H1 (cell line): ENCODE measurements around the gene TNFRSF13B. TPM values are rescaled to one million over a fixed set of nuclear protein-coding genes. Genes with fewer than 3 reads are reported as not detected.

Experiments
- CTCF ChIA-PET: fragments of 300-600 bp; sonication (Branson Sonifier 250); formaldehyde crosslinking; loops from one replicate; lab custom pipeline; 2021; ENCODE audit not compliant: partially characterized antibody; lab: Charles Lee
- POLR2A ChIA-PET: fragments of 300-600 bp; sonication (Branson Sonifier 250); formaldehyde crosslinking; loops from one replicate; lab custom pipeline; 2021; ENCODE audit warnings: inconsistent platforms; ENCODE audit not compliant: partially characterized antibody; lab: Charles Lee
- DNase-seq, 2 experiments: peaks; one replicate each; pipeline versions ENCODE4 v3.0.0 to v3.0.0-alpha.2; 2010 to 2022; ENCODE audit warnings: low spot score in 2 of 2, low read depth in 1 of 2, mixed read lengths in 1 of 2
- FAIRE-seq: peaks from 2 replicates; lab custom pipeline; 2011; peaks lifted over from hg19 to GRCh38; lab: Jason Lieb, UNC
- H2AFZ ChIP-seq: 2 replicates; pipeline ENCODE4 v1.8.1; 2012; ENCODE audit warnings: low read length, inconsistent platforms
- H2AK5ac ChIP-seq: 2 replicates; pipeline ENCODE4 v1.6.1; 2013; ENCODE audit warnings: low read depth, low read length
- H2BK120ac ChIP-seq: replicated peaks from 2 replicates; pipeline ENCODE3; 2013; ENCODE audit warnings: low read depth, low read length, inconsistent platforms
- H2BK12ac ChIP-seq: 2 replicates; pipeline ENCODE4 v1.6.1; 2013; ENCODE audit warnings: low read depth, low read length
- H2BK15ac ChIP-seq: 2 replicates; pipeline ENCODE4 v1.6.1; 2013; ENCODE audit warnings: low read length
- H2BK20ac ChIP-seq: 2 replicates; pipeline ENCODE4 v1.6.1; 2013; ENCODE audit warnings: low read length
- H2BK5ac ChIP-seq: 2 replicates; pipeline ENCODE4 v1.6.1; 2013; ENCODE audit warnings: low read depth, low read length
- H3K14ac ChIP-seq: 2 replicates; pipeline ENCODE4 v1.6.1; 2013; ENCODE audit warnings: inconsistent platforms; ENCODE audit not compliant: insufficient read length
- H3K18ac ChIP-seq: 2 replicates; pipeline ENCODE4 v1.6.1; 2013; ENCODE audit warnings: low read length; ENCODE audit errors: extremely low read depth
- H3K23ac ChIP-seq: 2 replicates; pipeline ENCODE4 v1.6.1; 2013; ENCODE audit warnings: inconsistent platforms; ENCODE audit not compliant: insufficient read length
- H3K23me2 ChIP-seq: 2 replicates; pipeline ENCODE4 v1.6.1; 2013; ENCODE audit warnings: low read depth, low read length
- H3K27ac ChIP-seq: 2 replicates; pipeline ENCODE4 v1.6.1; 2011; ENCODE audit warnings: low read depth, low read length, inconsistent platforms
- H3K27me3 ChIP-seq, 4 experiments: replicated peaks in 1 of 4; 1 replicate in 1 of 4; 2 replicates in 3 of 4; pipeline versions ENCODE4 v1.6.1 to v1.8.1; 2011 to 2013; ENCODE audit warnings: low read length in 3 of 4, mild to moderate bottlenecking in 3 of 4, inconsistent platforms in 2 of 4, mixed read lengths in 2 of 4, moderate library complexity in 1 of 4; ENCODE audit not compliant: control insufficient read depth in 3 of 4, insufficient read depth in 3 of 4; ENCODE audit errors: extremely low read depth in 1 of 4
- H3K36me3 ChIP-seq, 4 experiments: 2 replicates each; pipeline versions ENCODE4 v1.6.1 to v1.8.1; 2011 to 2013; ENCODE audit warnings: mild to moderate bottlenecking in 4 of 4, low read length in 3 of 4, moderate library complexity in 2 of 4, control low read depth in 1 of 4, inconsistent platforms in 1 of 4; ENCODE audit not compliant: insufficient read depth in 4 of 4, control insufficient read depth in 2 of 4
- H3K4ac ChIP-seq: replicated peaks from 2 replicates; pipeline ENCODE3; 2013; ENCODE audit warnings: low read length, low read depth, mixed read lengths, inconsistent platforms; ENCODE audit not compliant: insufficient read length
- H3K4me1 ChIP-seq, 4 experiments: replicated peaks in 1 of 4; 1 replicate in 1 of 4; 2 replicates in 3 of 4; pipeline versions ENCODE4 v1.6.1 to v1.8.1; 2011 to 2013; ENCODE audit warnings: low read length in 3 of 4, inconsistent platforms in 2 of 4, mixed read lengths in 1 of 4; ENCODE audit not compliant: insufficient read depth in 4 of 4, control insufficient read depth in 3 of 4
- H3K4me2 ChIP-seq, 2 experiments: 2 replicates each; pipeline versions ENCODE4 v1.6.1 to v1.8.1; 2011 to 2013; ENCODE audit warnings: low read depth in 2 of 2, low read length in 2 of 2, control low read depth in 1 of 2, inconsistent platforms in 1 of 2, mild to moderate bottlenecking in 1 of 2; ENCODE audit not compliant: insufficient read depth in 1 of 2
- H3K4me3 ChIP-seq, 4 experiments: fragments of 200-600, 300-600 bp in 1 of 4; sonication (generic), shearing (Covaris generic), sonication (Bioruptor Twin) in 1 of 4; 2 replicates each; pipeline versions ENCODE4 v1.5.1 to v1.8.1; 2011 to 2016; ENCODE audit warnings: low read length in 4 of 4, low read depth in 3 of 4, control low read depth in 2 of 4, inconsistent platforms in 2 of 4, mild to moderate bottlenecking in 2 of 4, mixed read lengths in 1 of 4, moderate library complexity in 1 of 4; ENCODE audit not compliant: insufficient read depth in 2 of 4; ENCODE audit errors: extremely low read depth in 1 of 4
- H3K56ac ChIP-seq: replicated peaks from 2 replicates; pipeline ENCODE3; 2013; ENCODE audit warnings: low read depth, mild to moderate bottlenecking, mixed read lengths, low read length, inconsistent platforms; ENCODE audit not compliant: insufficient read length
- H3K79me1 ChIP-seq: 2 replicates; pipeline ENCODE4 v1.6.1; 2013; ENCODE audit warnings: low read depth, low read length, control low read depth
- H3K79me2 ChIP-seq, 2 experiments: 2 replicates each; pipeline versions ENCODE4 v1.6.1 to v1.8.1; 2012 to 2013; ENCODE audit warnings: low read length in 2 of 2, mild to moderate bottlenecking in 2 of 2, inconsistent platforms in 1 of 2; ENCODE audit not compliant: insufficient read depth in 2 of 2, control insufficient read depth in 1 of 2
- H3K9ac ChIP-seq, 4 experiments: replicated peaks in 1 of 4; 1 replicate in 1 of 4; 2 replicates in 3 of 4; pipeline versions ENCODE4 v1.6.1 to v1.8.1; 2011 to 2013; ENCODE audit warnings: low read depth in 3 of 4, low read length in 3 of 4, control low read depth in 2 of 4, mild to moderate bottlenecking in 2 of 4, moderate library complexity in 2 of 4, inconsistent platforms in 1 of 4; ENCODE audit errors: extremely low read depth in 1 of 4
- H3K9me3 ChIP-seq, 2 experiments: 2 replicates each; pipeline versions ENCODE4 v1.6.1 to v1.8.1; 2012 to 2013; ENCODE audit warnings: mild to moderate bottlenecking in 2 of 2, moderate library complexity in 2 of 2, control low read depth in 1 of 2, inconsistent platforms in 1 of 2, low read depth in 1 of 2, low read length in 1 of 2, mixed read lengths in 1 of 2; ENCODE audit not compliant: insufficient read depth in 2 of 2
- H4K20me1 ChIP-seq, 2 experiments: replicated peaks in 1 of 2; 2 replicates each; pipeline versions ENCODE3 to v1.8.1; 2011 to 2013; ENCODE audit warnings: inconsistent platforms in 2 of 2, low read length in 2 of 2, mild to moderate bottlenecking in 1 of 2; ENCODE audit not compliant: insufficient read depth in 2 of 2, control insufficient read depth in 1 of 2
- H4K5ac ChIP-seq: 2 replicates; pipeline ENCODE4 v1.6.1; 2013; ENCODE audit warnings: low read length, low read depth, mixed read lengths, inconsistent platforms; ENCODE audit not compliant: insufficient read length
- H4K8ac ChIP-seq: 2 replicates; pipeline ENCODE4 v1.8.0; 2013; ENCODE audit warnings: mild to moderate bottlenecking, moderate library complexity, low read length, inconsistent platforms; ENCODE audit not compliant: insufficient read depth; ENCODE audit errors: extremely low read depth
- H4K91ac ChIP-seq: replicated peaks from 2 replicates; pipeline ENCODE3; 2013; ENCODE audit warnings: low read length, mixed read lengths, inconsistent platforms; ENCODE audit not compliant: insufficient read length
- BRCA1 ChIP-seq: IDR thresholded peaks from 2 replicates; pipeline ENCODE4 v1.6.1; 2012; ENCODE audit warnings: low read depth, low read length, improper control_type of control experiment
- CHD2 ChIP-seq: IDR thresholded peaks from 2 replicates; pipeline ENCODE4 v1.6.1; 2012; ENCODE audit warnings: low read length, improper control_type of control experiment
- CTCF ChIP-seq, 3 experiments: IDR thresholded peaks; 1 replicate in 2 of 3; 2 replicates in 1 of 3; pipeline versions ENCODE4 v1.5.1 to v1.6.1; 2011; ENCODE audit warnings: low read length in 3 of 3, mild to moderate bottlenecking in 3 of 3, inconsistent platforms in 2 of 3, low read depth in 1 of 3, moderate library complexity in 1 of 3; ENCODE audit not compliant: insufficient read depth in 1 of 3; ENCODE audit errors: control extremely low read depth in 1 of 3
- HDAC6 ChIP-seq: IDR thresholded peaks from one replicate; pipeline ENCODE4 v1.7.1; 2012; ENCODE audit warnings: low read depth, mild to moderate bottlenecking, inconsistent platforms, low read length, moderate library complexity
- KDM1A ChIP-seq: fragments of 200-600, 300-600 bp; sonication (generic); IDR thresholded peaks from 2 replicates; pipeline ENCODE4 v1.7.1; 2016; ENCODE audit warnings: mild to moderate bottlenecking, low read length, borderline replicate concordance
- KDM4A ChIP-seq: IDR thresholded peaks from one replicate; pipeline ENCODE4 v1.7.1; 2012; ENCODE audit warnings: low read depth, mild to moderate bottlenecking, moderate library complexity, low read length, inconsistent platforms; ENCODE audit not compliant: severe bottlenecking
- KDM5A ChIP-seq: fragments of 200-600 bp; IDR thresholded peaks from 2 replicates; pipeline ENCODE4 v1.7.1; 2012; ENCODE audit warnings: mild to moderate bottlenecking, low read length, inconsistent platforms, mixed read lengths
- NANOG ChIP-seq: IDR thresholded peaks from 2 replicates; pipeline ENCODE4 v1.6.1; 2011; ENCODE audit warnings: low read length, low read depth, mild to moderate bottlenecking, inconsistent platforms; ENCODE audit not compliant: insufficient read depth, poor library complexity, severe bottlenecking
- POU5F1 ChIP-seq: IDR thresholded peaks from 2 replicates; pipeline ENCODE4 v1.6.1; 2011; ENCODE audit warnings: low read depth, mild to moderate bottlenecking, low read length, moderate library complexity
- USF2 ChIP-seq: IDR thresholded peaks from 2 replicates; pipeline ENCODE4 v1.6.1; 2011; ENCODE audit warnings: low read length, improper control_type of control experiment
- WGBS, 2 experiments: shearing (Covaris generic) in 1 of 2; methylation state at CpG; one replicate each; pipeline versions ENCODE4 v1.1.6 to v1.1.7; 2013 to 2015; ENCODE audit warnings: low lambda C conversion rate in 2 of 2, mixed read lengths in 2 of 2, inconsistent platforms in 1 of 2, low coverage in 1 of 2, missing lambda C conversion rate in 1 of 2; ENCODE audit not compliant: insufficient replicate concordance in 2 of 2, insufficient coverage in 1 of 2, insufficient read length in 1 of 2; ENCODE audit errors: extremely low coverage in 1 of 2, missing lambda C conversion rate in 1 of 2; 5-methylcytosine and 5-hydroxymethylcytosine counted together
- polyA plus RNA-seq, 7 experiments: library from polyadenylated mRNA; depleted of rRNA in 3 of 7; stranded (reverse) in 5 of 7; unstranded in 2 of 7; fragments of >200 nt in 5 of 7; fragments of 200-250 nt in 2 of 7; gene quantifications; 1 replicate in 5 of 7; 2 replicates in 1 of 7; 4 replicates in 1 of 7; pipeline versions ENCODE4 v1.2.1 to v1.2.3, GENCODE V29; 2011 to 2013; ENCODE audit warnings: missing spikeins in 2 of 7, mixed read lengths in 2 of 7
- total RNA-seq: library from RNA; stranded (reverse); fragmentation: NEBNext Ultra II Directional; extraction: Animal tissue kit (Norgen Biotek cat#: 25700); gene quantifications from 2 replicates; pipeline ENCODE4 v1.2.1, GENCODE V29; 2021

TNFRSF13B gene
- total and polyA plus RNA-seq, 2 of the 8 experiments (the other 6 are each of a cell fraction or from before 2014, with no cell fraction given), result not detected

GRCh38 chr17:17020821-17021193 is 48.9 kb upstream of the TNFRSF13B start:
- CTCF ChIA-PET, result interaction anchor here (0.7 to 2.3 kb wide), 5 partner anchors 14 to 121 kb away, joined by 3 to 6 read pairs (median 5); no protein-coding TSS in a partner anchor
- no peak for FAIRE-seq
- POLR2A ChIA-PET, result no interaction called here
- no peak for TF ChIP-seq KDM4A
- no peak for TF ChIP-seq POU5F1
- no peak for TF ChIP-seq KDM5A
- TF ChIP-seq BRCA1, result no peak
- no peak for TF ChIP-seq KDM1A
- no peak for TF ChIP-seq CHD2
- no peak for TF ChIP-seq USF2
- TF ChIP-seq HDAC6, result no peak
- TF ChIP-seq CTCF (IDR thresholded peaks at IDR 0.05; ENCODE audit: control extremely low read depth in 1 of 3, insufficient read depth in 1 of 3, low read depth in 1 of 3, low read length in 3 of 3), result no peak
- no peak for TF ChIP-seq NANOG

More at GRCh38 chr17:17020821-17021193, 48.9 kb upstream of the TNFRSF13B start:
- no peaks in the 10 kb centered on the region for H3K23me2 ChIP-seq
- no peak overlapping the region for H3K4ac ChIP-seq
- H2BK15ac ChIP-seq, result no peak overlapping the region; the same call in 1 of the 2 replicates
- no peak overlapping the region for H4K91ac ChIP-seq
- no peak overlapping the region for H2AK5ac ChIP-seq
- no peaks in the 10 kb centered on the region for H4K20me1 ChIP-seq
- no peak overlapping the region for H2BK12ac ChIP-seq
- DNase-seq, result no peak
- no peak overlapping the region for H3K9ac ChIP-seq
- no peak overlapping the region for H3K14ac ChIP-seq
- H4K8ac ChIP-seq, result no peak overlapping the region
- no peak overlapping the region for H2BK20ac ChIP-seq
- no peaks in the 10 kb centered on the region for H3K9me3 ChIP-seq
- H3K4me2 ChIP-seq, result no peak overlapping the region
- H2BK5ac ChIP-seq, result no peak overlapping the region
- H3K18ac ChIP-seq, result no peak overlapping the region
- no peaks in the 10 kb centered on the region for H3K79me1 ChIP-seq
- no peak overlapping the region for H4K5ac ChIP-seq
- no peak overlapping the region for H2AFZ ChIP-seq
- WGBS, 2 experiments, result 92% methylated on average over 7 of the region's 8 CpGs; no CpG with 5 or more reads in 1 of the 2 experiments
- no peaks in the 10 kb centered on the region; a peak in 3 of 7 replicates for H3K4me1 ChIP-seq
- no peak overlapping the region for H2BK120ac ChIP-seq
- no peak overlapping the region for H3K23ac ChIP-seq
- no peak overlapping the region for H3K56ac ChIP-seq
- no peak overlapping the region for H3K27ac ChIP-seq
- no peaks in the 10 kb centered on the region for H3K79me2 ChIP-seq
- H3K4me3 ChIP-seq, result no peak overlapping the region
- no peaks in the 10 kb centered on the region for H3K36me3 ChIP-seq
- H3K27me3 ChIP-seq, result no peaks in the 10 kb centered on the region
